Amniotic stem cell (primary cell): ENCODE measurements around the gene RBM19.

Experiments used
- DNase-seq: peaks from one replicate; lab custom pipeline; 2025; lab: John Stamatoyannopoulos, UW

The RBM19 gene

DNA sequence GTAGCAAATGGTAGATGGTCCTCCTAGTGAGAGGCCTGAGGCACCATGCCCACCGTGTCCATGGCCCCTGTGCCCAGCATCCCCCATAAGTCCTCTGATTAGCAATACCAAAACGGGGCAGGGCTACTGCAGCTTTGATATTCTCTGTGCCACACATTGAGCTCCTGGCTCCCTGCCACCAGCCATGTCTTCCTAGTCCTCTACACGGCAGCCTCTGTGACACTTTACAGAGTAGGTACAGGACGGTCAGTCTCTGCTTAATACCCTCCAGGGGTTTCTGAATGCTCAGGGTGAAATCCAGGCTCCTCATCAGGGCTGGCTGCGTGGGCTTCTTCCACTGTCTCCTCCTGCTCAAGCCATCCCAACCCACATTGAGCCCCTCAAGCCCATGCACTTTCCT, 8.0 kb downstream of the RBM19 start:
- no peak for DNase-seq

DNA sequence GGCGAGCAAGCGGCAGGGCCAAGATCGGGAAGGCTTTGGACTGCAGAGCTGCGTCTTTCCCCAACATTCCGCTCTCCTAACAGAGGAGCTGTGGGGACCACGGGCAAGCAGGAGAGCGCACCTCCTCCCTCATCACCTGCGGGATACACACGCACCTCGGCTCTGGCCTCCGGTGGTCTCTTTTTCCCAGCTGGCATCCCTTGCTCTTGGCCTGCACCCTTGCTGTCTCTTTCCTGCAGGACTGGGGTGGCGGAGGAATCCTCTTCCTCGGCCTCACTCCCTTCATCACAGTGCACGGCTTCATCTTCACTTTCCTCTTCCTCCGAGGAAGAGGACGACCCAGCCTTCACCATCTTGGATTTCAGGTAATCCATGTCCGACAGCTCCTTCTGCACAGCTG, 8.5 kb downstream of the RBM19 start:
- no peak for DNase-seq

DNA sequence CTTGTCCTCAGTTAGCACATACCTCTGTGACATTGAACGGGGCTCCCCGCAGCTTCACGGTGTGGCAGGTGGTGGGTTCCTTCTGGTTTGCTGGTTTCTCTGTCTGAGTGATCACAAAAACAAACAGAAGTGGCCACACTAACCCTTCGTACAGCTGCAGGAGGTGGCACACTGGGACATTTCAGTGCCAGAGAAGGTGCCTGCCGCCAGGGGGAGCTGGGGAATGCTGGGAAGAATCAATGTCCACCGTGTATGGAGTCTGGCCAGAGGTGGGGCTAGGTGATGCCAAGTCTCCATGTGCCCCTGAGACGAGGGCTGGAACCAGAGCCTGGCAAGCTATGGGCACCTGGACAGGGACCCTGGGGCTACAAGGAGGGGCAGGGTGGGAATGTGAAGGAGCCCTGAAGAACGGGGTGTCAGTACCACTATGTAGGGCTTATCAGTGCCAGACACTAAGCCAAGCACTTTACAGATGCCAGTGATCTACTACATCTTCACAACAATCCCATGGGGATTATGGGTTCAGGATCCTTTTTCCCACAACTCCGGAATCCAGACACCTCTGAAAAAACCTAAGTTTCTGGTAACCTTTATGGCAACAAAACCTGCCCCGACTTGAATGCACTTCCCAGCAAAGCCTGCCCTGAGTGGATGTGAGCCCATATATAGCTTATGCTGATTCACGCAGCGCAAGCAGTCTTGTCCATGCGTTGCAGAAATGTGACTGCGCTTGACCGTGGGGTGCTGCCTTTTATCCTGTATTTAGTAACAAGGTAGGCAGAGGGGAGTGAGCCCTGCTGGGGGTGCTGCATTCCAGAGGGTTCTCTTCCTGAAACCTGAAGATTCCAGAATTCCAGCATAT, 10.8 kb downstream of the RBM19 start:
- no peak for DNase-seq

DNA sequence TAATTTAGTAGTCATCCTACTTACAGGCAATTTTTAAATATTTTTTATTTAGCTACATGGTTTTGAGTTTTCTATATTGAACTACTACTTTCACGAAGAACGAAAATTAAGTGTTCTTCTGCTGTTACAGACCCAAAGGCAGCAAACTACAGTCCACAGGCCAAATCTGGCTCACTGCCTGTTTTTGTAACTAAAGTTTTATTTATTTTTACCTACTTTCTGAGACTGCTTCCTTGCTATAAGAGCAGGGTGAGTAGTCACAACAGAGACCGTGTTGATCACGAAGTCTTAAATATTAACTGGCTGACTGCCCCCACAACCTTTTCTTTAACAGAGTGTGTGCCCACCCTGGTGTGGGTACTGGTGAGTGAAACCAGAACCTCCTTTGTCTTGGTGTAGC, 11.6 kb downstream of the RBM19 start:
- DNase-seq, result no peak

DNA sequence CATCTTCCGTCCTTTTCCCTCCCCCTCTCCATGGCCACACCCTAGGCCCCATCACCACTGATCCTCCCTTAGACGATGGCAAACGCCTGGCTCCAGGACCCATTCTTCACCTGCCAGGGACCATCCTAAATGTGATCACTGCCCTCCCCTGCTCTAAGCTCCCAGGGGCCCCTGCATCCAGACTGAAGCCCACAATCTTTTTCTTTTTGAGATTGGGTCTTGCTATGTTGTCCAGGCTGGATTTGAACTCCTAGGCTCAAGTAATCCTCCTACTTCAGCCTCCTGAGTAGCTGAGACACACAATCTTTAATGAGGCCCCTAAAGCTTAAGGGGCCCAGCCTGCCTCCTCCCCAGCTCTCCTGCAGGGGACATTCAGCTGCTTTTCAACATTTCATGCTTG, 15.3 kb downstream of the RBM19 start:
- no peak for DNase-seq

DNA sequence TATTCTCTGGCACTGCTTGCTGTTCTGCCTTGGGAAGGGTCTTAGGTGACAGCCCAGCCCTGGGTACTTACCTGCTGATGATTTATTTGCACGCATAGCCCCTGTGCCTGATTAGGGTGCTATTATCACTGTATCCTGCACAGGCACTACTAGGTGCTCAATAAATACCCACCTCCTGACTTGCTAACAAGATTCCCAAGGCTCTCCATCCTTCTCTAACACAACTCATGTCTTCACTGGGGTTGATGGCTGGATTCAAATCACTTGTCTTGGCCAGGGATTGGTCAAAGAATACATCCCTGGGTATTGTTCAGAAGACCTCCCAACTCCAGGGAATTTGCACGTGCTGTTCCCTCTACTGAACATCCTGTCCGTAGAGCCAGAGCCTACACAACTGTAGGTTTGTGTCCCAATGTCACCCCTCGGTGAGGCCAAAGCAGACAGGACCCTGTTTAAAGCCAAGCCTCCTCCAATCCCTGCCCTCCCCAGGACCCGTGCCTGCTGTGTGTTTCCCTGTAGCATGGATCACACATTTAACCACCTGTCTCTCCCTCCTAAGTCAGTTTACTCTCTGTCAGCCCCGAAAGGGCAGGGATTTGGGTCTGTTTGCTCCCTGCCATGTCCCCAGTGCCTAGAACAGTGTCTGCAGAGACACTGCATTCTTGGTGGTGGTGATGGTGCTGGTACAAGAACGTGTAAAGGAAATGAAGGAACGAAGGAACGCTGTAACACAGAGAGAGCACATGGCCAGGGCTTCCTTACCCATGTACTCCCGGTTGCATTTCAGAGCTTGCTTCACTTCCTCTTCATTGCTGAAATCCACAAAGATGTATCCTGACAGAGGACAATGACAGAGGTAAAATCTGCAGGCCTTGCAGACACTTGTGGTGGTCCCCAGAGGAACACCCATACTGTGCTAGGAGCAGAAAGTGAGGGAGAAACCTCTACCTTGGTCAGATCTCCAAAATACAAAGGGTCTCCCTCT, 16.5 kb downstream of the RBM19 start:
- DNase-seq, result no peak

DNA sequence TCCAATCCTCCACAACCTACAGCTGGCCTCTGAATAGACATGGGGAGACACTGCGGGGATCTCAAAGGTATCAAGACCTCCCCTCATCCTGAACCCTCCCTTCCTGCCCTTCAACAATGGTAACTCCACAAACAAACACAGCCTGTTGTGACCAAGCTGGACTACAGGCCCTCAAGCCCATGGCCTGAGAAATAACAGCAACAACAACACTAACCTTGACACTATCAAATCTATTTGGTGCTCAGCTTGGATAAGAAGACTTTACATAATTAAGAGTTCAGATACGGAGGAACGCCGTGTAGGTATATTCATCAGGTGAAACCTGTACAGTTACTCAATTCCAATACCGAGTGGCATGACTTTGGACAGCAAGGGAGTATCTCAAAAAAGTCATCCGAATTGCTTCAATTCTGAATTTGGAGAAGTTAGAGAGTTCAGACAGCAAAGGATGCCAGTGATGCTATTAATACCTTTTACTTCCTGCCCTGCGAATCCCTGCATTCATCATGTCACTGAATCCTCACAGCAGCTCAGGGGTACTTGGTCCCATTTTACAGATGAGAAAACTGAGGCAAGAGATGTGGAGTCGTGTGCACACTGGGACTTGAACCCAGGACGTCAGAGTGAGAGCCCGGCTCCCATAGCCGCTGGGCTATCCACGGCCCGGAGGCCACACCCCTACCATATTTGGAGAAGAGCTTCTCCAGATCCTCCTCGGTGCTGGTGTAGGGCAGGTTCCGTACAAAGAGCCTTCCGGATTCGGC, 17.8 kb downstream of the RBM19 start:
- DNase-seq, result no peak

DNA sequence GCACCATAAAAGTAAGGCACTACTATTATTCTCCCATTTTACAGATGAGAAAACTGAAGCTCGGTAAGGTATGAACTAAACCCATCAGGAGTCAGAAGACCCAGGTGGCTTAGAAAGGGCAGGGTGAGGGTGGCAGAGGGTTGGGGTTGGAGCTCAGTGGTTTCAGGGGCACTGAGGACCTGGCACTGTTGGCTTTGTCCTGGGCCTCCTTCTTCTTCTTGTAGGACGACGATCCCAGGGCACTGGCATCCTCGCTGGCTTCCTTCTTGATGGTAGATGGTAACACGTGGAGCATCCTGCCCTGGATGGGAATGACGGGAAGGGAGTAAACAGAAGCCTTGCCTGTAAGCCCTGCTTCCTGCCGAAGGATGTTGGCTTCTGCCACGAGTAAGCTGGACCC, 19.9 kb downstream of the RBM19 start:
- no peak for DNase-seq

DNA sequence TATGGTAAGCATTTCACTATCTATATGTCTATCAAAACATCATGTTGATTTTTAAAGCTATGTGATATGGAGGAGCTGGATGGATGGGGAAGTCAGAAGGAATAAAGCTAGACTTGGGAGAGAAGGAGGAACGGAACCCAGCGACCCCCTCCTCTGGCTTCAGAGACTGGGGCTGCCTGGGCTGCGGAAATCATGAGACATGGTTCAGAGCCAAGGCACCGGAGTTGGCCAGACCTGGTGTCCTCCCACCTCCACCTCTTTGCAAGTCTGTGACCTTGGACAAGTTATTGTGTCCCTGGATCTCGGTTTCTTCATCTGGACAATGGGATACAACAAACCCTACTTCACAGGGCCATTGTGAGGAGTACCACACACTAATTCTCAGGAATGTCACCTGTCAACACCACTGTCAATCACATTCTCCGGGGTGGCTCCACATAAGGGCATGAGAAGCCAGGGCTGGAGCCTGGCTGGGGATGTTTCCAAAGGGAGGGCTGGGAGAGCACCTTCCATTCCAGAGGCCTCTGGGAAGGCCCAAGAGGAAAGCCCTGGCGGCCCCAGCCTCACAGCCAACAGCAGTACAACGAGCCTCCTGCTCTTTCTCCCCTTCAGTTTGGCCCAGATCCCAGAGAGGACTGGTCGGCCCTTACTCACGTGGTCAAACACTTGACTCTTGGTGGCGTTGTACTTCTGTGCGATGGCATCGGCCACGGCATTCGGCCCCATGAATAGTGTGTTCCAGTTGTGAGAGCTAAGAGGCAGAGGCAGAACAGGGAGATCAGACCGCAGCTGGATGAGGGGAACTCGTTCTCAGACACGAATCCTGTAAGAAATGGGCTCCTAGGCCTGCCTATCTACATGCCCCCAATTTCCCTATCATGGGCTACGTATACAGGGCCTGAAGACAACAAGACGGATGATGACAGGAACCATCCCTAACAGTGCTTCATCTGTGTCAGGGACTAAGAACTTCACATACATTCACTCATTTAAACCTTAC, 20.7 kb downstream of the RBM19 start:
- no peak for DNase-seq

DNA sequence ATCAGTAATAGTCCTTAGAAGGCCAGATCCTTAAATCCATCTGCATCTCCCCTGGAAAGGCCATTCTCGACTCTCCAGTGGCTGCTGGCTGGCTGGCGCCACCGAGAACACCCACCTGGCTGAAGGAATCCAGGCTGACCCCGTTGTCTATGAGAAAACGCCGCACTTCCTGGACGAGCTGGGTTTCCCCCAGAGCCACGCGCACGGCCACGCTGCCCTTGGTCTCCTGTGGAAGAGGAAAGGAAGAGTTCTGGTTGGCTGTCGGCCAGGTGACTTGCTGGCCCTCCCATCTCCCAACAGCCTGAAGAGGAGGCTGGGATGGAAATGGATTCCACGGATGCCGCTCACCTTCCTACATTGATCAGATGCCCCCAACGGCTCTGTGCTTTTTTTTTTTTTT, 23.9 kb downstream of the RBM19 start:
- DNase-seq, result no peak

DNA sequence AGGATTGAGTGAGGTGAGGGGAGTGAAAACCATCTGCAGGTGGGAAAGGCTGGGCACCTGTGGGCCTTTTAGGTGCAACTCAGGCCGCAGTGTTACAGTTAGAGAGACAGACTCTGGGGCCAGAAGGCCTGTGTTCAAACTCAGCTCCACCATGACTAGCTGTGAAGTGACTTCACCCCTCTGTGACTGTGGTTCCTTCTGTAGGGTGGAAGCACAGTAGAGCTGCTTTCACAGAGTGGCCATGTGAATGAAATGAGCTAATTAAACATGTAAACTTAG, 25.0 kb downstream of the RBM19 start:
- no peak for DNase-seq

DNA sequence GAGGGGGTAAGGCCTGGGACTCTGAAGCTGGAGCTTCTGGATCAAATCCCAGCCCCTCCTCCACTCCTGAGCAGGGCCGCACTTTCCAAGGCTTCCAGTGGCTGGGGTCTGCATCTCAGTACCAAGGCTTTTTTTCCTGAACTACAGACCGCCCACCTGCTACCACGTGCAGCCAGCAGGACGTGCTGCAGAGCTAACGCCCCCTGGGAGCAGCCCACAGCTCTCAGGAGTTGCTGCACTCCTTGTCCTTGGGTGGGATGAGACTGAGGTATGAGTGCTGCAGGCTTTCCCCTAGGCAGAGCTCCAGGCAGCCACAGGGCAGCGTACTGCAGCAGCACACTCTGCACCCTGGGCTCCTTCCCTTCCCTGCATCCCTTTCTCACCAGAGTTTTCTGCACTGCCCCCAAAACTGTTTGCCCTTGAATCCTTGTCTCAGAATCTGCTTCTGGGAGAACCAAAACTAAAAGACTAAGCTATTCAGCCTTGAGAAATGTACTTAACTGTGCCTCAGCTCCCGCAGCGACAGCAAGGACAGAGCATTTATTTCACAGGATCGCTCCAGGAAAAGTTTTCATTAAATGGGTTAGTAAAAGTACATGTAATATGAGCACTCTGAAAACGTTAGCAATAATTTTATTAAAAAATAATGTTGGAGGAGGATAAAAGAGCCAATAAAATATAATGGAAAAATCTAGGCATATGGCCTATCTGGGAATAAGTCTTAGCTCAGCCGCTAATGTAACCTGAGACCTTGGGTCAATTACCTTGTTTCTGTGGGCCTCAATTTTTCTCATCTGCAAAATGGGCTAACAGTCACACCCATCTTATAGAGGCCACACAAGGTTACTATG, 25.5 kb downstream of the RBM19 start:
- no peak for DNase-seq

DNA sequence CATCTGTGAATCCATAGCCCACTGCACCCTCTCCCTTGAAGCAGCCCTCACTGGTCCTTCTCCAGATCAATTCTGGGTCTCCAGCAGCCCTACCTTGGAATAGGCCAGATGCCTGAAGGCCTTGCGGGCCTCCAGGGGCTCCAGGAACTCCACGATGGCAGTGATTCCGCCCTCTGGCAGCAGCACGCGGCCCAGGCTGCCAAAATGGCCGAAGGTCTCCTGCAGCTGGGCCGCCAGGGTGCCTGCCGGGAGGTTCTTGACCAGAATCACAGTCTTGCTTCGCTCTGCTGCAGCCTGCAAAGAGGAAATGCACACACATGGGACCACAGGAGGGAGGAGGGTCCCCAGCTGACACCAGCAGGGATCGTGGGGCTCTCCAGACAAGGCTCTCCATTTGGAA, 26.3 kb downstream of the RBM19 start:
- DNase-seq, result no peak

DNA sequence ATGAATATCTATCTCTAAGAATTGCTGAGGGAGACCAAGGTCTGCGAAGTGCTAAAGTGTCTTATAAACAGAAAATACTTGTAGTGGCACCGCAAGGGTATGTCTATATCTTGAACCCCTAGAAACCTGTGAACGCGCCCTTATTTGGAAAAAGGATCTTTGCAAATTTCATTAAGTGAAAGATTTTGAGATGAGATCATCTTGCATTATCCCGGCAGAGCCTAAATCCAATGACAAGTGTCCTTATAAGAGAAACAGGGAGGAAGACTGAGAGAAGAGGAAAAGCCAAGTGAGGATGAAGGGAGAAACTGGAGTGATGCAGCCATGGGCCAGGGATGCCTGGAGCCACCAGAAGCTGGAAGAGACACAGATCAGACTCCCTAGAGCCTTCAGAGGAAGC, 27.7 kb downstream of the RBM19 start:
- no peak for DNase-seq

DNA sequence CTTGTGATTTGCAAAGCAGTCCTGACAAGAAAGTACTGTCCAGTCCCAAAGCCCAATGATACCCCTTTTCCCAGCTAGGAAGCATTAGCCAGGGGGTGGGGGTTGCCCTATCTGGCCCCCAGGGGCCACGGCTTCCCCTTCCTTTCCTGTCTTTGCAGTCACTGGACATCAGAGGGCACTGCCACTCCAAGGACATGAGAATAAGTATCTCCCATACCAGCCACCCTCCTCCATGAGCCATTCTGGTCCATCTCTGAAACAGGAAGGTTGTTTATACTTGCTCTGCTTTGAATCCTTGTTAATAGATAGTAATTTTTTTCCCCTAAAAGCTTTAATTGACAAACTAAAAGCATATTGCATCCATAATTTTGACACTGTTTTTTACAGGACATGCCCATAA, 29.7 kb downstream of the RBM19 start:
- DNase-seq, result no peak

DNA sequence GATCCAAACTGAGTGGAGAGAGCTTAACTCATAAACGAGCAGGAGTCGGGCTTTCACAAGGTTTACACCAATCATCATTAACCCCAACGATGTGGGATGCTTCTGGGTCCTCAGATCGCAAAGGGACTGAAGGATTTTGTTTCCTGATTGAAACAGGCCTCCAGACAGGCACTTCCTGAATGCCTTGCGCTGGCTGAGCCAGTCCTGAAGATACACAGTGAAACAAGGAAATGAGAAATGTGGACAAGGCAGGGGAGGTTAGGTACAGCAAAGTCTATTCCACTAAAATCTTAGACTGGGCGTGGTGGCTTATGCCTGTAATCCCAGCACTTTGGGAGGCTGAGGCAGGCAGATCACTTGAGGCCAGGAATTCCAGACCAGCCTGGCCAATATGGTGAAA, 30.7 kb downstream of the RBM19 start:
- no peak for DNase-seq

DNA sequence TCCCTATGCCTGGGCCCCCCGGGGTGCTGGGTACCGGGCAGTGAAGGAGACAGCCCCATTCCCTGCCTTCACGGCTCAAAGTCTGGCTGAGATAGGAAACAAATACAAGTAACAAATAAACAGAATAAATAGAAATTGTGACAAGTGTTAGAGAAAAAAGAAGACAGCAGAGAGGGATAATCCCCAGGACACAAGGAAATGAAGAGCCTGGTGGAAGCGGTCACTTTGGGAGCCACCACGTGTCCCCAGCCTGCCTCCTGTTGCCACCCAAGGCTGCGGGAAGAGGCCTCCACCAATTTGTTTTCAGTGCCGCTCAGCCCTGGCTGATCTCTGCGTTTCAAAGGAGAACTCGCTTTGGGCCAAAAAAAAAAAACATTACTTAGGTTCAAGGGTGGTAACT, 31.2 kb downstream of the RBM19 start:
- no peak for DNase-seq

DNA sequence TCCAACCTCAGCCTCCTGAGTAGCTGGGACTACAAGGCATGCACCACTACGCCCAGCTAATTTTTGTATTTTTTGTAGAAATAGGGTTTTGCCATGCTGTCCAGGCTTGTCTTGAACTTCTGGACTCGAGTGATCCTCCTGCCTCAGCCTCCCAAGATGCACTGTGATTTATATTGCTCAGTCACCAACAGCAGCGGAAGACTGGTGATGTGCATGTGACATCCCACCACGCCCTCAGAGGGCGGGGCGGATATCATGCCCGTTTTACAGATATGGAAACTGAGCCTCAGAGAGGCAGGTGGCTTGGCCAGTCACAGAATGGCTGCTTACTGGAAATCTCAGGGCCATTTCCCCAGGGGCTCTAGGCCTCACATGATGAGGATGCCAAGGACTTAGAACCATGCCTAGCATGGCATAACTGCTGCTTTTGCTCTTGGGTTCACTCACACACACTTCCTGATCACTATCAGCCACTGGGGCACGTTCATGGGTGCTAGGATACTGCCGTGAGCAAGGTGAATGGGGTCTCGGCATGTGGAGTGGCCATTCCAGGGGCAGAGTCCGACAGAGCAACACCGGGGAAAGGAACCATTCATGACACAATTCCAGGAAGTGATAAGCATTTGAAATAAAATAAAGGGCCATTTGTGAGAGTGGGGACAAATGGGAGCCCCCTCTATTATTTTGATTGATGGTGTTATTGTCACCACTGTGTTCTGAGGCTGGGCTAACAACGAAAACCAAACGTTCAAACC, 31.9 kb downstream of the RBM19 start:
- no peak for DNase-seq

DNA sequence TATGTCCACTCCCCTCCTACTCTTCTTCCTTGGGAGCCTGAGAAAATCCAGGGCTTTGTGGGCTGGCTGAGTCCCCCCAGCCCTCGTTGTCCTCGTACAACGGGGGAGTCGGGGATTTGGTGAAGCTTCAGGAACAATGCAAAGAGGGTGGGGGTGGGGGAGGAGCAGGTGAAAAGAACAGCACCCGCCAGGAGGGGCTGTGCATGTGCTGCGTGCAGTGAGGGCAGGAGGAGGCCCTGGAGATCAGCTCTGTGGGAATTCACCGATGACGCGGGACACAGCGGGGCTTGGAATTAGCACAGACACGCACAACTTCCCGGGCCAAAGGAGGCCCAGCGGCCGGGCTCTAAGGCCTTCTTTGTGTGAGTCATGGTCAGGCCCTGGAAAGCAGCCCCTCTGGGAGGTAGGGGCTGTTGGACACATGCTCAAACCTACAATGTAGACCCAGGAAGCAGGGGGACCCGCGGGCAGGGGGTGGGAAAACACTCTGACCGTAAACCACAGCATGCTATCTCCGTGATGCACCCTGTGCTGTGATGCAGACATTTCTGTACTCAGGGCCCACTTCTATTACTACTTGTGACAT, 32.8 kb downstream of the RBM19 start:
- DNase-seq, result no peak
